A172 (cell line): ENCODE measurements around the gene STARD7. TPM values are rescaled to one million over a fixed set of nuclear protein-coding genes. Genes with fewer than 3 reads are reported as not detected.

Experiments used
- DNase-seq: peaks from one replicate; pipeline ENCODE4 v3.0.0-alpha.2; 2015; ENCODE audit warnings: low spot score
- total RNA-seq: library from RNA; depleted of rRNA; stranded (reverse); fragments of >200 nt; shearing (Covaris generic); gene quantifications from 2 replicates; pipeline ENCODE4 v1.2.3, GENCODE V29; 2014

STARD7 gene
- total RNA-seq, 1 experiment from 2014 or later, result 196 TPM

- no peak for DNase-seq
Measured at GRCh38 chr2:96198921-96199320, 9.7 kb downstream of the STARD7 start.

GRCh38 chr2:96197546-96198255 is 10.9 kb downstream of the STARD7 start:
- DNase-seq, result no peak

- peak; percentile 17 for DNase-seq
Measured at GRCh38 chr2:96195410-96196066, 13.1 kb downstream of the STARD7 start.

- no peak for DNase-seq
Measured at GRCh38 chr2:96191937-96192670, 16.5 kb downstream of the STARD7 start.

GRCh38 chr2:96188821-96189526 is 19.7 kb downstream of the STARD7 start:
- DNase-seq, result no peak

GRCh38 chr2:96186562-96186961 is 22.1 kb downstream of the STARD7 start:
- no peak for DNase-seq

- DNase-seq, result no peak
Measured at GRCh38 chr2:96185516-96185915, 23.1 kb downstream of the STARD7 start.

GRCh38 chr2:96184989-96185388 is 23.6 kb downstream of the STARD7 start:
- DNase-seq, result no peak

- DNase-seq, result no peak
Measured at GRCh38 chr2:96184188-96184587, 24.4 kb downstream of the STARD7 start.

- no peak for DNase-seq
Measured at GRCh38 chr2:96181529-96181928, 27.1 kb downstream of the STARD7 start.

- no peak for DNase-seq
Measured at GRCh38 chr2:96180521-96180920, 28.1 kb downstream of the STARD7 start.

GRCh38 chr2:96180002-96180401 is 28.6 kb downstream of the STARD7 start:
- no peak for DNase-seq

- DNase-seq, result no peak
Measured at GRCh38 chr2:96176661-96177060, 32.0 kb downstream of the STARD7 start.

GRCh38 chr2:96175951-96176350 is 32.7 kb downstream of the STARD7 start:
- DNase-seq, result peak; percentile 42

GRCh38 chr2:96174251-96175144 is 34.1 kb downstream of the STARD7 start:
- DNase-seq, result peak; percentile 57

GRCh38 chr2:96171831-96172230 is 36.8 kb downstream of the STARD7 start:
- no peak for DNase-seq

GRCh38 chr2:96170626-96171025 is 38.0 kb downstream of the STARD7 start:
- no peak for DNase-seq

- DNase-seq, result no peak
Measured at GRCh38 chr2:96169868-96170507, 38.6 kb downstream of the STARD7 start.

- DNase-seq, result peak; percentile 51
Measured at GRCh38 chr2:96167407-96168013, 41.1 kb downstream of the STARD7 start.
